Keratinocyte (primary cell): ENCODE results near the gene RSKR. TPM values are rescaled to one million over a fixed set of nuclear protein-coding genes. Genes with fewer than 3 reads are reported as not detected.

Experiments
- DNase-seq: peaks from one replicate; pipeline ENCODE4 v3.0.0-alpha.2; 2011; ENCODE audit warnings: low read depth, missing footprints, low spot score
- FAIRE-seq: peaks from 2 replicates; lab custom pipeline; 2011; peaks lifted over from hg19 to GRCh38; lab: Jason Lieb, UNC
- H2AFZ ChIP-seq: 2 replicates; pipeline ENCODE4 v1.6.0; 2012; ENCODE audit warnings: low read length, control low read depth, inconsistent platforms; ENCODE audit not compliant: control insufficient read depth
- H3K27ac ChIP-seq: 2 replicates; pipeline ENCODE4 v1.5.1; 2011; ENCODE audit warnings: low read length; ENCODE audit not compliant: control insufficient read depth, insufficient read depth
- H3K27me3 ChIP-seq: 3 replicates; pipeline ENCODE4 v1.6.0; 2011; ENCODE audit warnings: low read length; ENCODE audit not compliant: control insufficient read depth, insufficient read depth; ENCODE audit errors: extremely low read depth
- H3K36me3 ChIP-seq, 2 experiments: 2 replicates in 1 of 2; 3 replicates in 1 of 2; pipeline ENCODE4 v1.5.1; 2011; ENCODE audit warnings: low read length in 2 of 2, mild to moderate bottlenecking in 1 of 2; ENCODE audit not compliant: control insufficient read depth in 2 of 2, insufficient read depth in 2 of 2; ENCODE audit errors: extremely low read depth in 1 of 2
- H3K4me1 ChIP-seq: 3 replicates; pipeline ENCODE4 v1.5.1; 2011; ENCODE audit warnings: low read length; ENCODE audit not compliant: control insufficient read depth, insufficient read depth; ENCODE audit errors: extremely low read depth
- H3K4me2 ChIP-seq: 3 replicates; pipeline ENCODE4 v1.6.0; 2011; ENCODE audit warnings: low read depth, low read length; ENCODE audit not compliant: control insufficient read depth, insufficient read depth; ENCODE audit errors: extremely low read depth
- H3K4me3 ChIP-seq, 3 experiments: fragments of 200-600 bp in 1 of 3; sonication (generic) in 1 of 3; 2 replicates in 2 of 3; 3 replicates in 1 of 3; pipeline ENCODE4 v1.5.1; 2011 to 2016; ENCODE audit warnings: low read length in 3 of 3, mild to moderate bottlenecking in 3 of 3, control low read depth in 2 of 3, inconsistent platforms in 1 of 3, low read depth in 1 of 3, mixed read lengths in 1 of 3, mixed run types in 1 of 3, moderate library complexity in 1 of 3; ENCODE audit not compliant: control insufficient read depth in 2 of 3, insufficient read depth in 2 of 3; ENCODE audit errors: extremely low read depth in 1 of 3
- H3K79me2 ChIP-seq: 2 replicates; pipeline ENCODE4 v1.6.0; 2012; ENCODE audit warnings: low read length; ENCODE audit not compliant: control insufficient read depth, insufficient read depth
- H3K9ac ChIP-seq: 3 replicates; pipeline ENCODE4 v1.6.0; 2011; ENCODE audit warnings: low read length; ENCODE audit not compliant: control insufficient read depth, insufficient read depth; ENCODE audit errors: extremely low read depth
- H3K9me1 ChIP-seq: 3 replicates; pipeline ENCODE4 v1.6.0; 2011; ENCODE audit warnings: low read length; ENCODE audit not compliant: control insufficient read depth, insufficient read depth; ENCODE audit errors: extremely low read depth
- H3K9me3 ChIP-seq: 2 replicates; pipeline ENCODE4 v1.5.1; 2012; ENCODE audit warnings: low read depth, low read length; ENCODE audit not compliant: control insufficient read depth
- H4K20me1 ChIP-seq: 3 replicates; pipeline ENCODE4 v1.6.0; 2011; ENCODE audit warnings: low read length; ENCODE audit not compliant: control insufficient read depth, insufficient read depth; ENCODE audit errors: extremely low read depth
- CTCF ChIP-seq, 3 experiments: IDR thresholded peaks in 1 of 3; conservative IDR thresholded peaks in 1 of 3; optimal IDR thresholded peaks in 1 of 3; 2 replicates in 2 of 3; 3 replicates in 1 of 3; pipeline versions ENCODE3 to v1.5.1; 2011; ENCODE audit warnings: low read length in 3 of 3, mild to moderate bottlenecking in 3 of 3, moderate library complexity in 2 of 3, control low read depth in 1 of 3, inconsistent platforms in 1 of 3; ENCODE audit not compliant: insufficient read depth in 2 of 3; ENCODE audit errors: extremely low read depth in 1 of 3
- EZH2 ChIP-seq: IDR thresholded peaks from one replicate; pipeline ENCODE4 v1.6.1; 2012; ENCODE audit warnings: inconsistent platforms, mild to moderate bottlenecking, low read length, moderate library complexity
- dilution Hi-C: fragments of 300-500 bp; cut with MboI; formaldehyde crosslinking; loops from one replicate; pipeline ENCODE4 v1.7.0; 2020; ENCODE audit warnings: low sequenced_read_pairs; ENCODE audit not compliant: extremely low pct_ligation_motif_present
- polyA plus RNA-seq, 5 experiments: library from polyadenylated mRNA; depleted of rRNA in 3 of 5; stranded (reverse) in 3 of 5; stranded (forward) in 1 of 5; unstranded in 1 of 5; fragments of >200 nt; gene quantifications; 1 replicate in 1 of 5; 2 replicates in 3 of 5; 3 replicates in 1 of 5; pipeline versions ENCODE4 v1.2.1 to v1.2.3, GENCODE V29; 2011 to 2012; ENCODE audit warnings: missing spikeins in 2 of 5, low read depth in 1 of 5, low replicate concordance in 1 of 5

RSKR gene
- polyA plus RNA-seq, 1 donor (not counting 4 experiments of a cell fraction or from before 2014, with no cell fraction given): 6.6 TPM

- no peaks in the 10 kb centered on the region for H3K9me1 ChIP-seq
- peak; percentile 46 for DNase-seq
- H2AFZ ChIP-seq: peak overlapping the region; percentile 79
- H3K79me2 ChIP-seq: peaks cover 6% of the 10 kb centered on the region
- H3K4me1 ChIP-seq: peaks cover 18% of the 10 kb centered on the region
- dilution Hi-C loops: no loop called here
- no peaks in the 10 kb centered on the region for H3K27me3 ChIP-seq
- FAIRE-seq: no peak
- H4K20me1 ChIP-seq: no peaks in the 10 kb centered on the region
- H3K27ac ChIP-seq: peak overlapping the region; percentile 95
- peak overlapping the region; percentile 64 to 89 (median 89) for H3K4me3 ChIP-seq
- peak overlapping the region; percentile 74 for H3K4me2 ChIP-seq
- TF ChIP-seq EZH2 (no peak), CTCF (optimal IDR thresholded peaks at IDR 0.05 in 1 of 3, IDR thresholded peaks at IDR 0.05 in 1 of 3, conservative IDR thresholded peaks at IDR 0.05 in 1 of 3; ENCODE audit: extremely low read depth in 1 of 3, insufficient read depth in 2 of 3, low read length in 3 of 3) (no peak)
- no peaks in the 10 kb centered on the region for H3K9me3 ChIP-seq
- no peaks in the 10 kb centered on the region for H3K36me3 ChIP-seq
- H3K9ac ChIP-seq: peak overlapping the region; percentile 93
Measured at GRCh38 chr17:28599311-28600184, 14.4 kb downstream of the RSKR start.

GRCh38 chr17:28598799-28599310 is 15.1 kb downstream of the RSKR start, which contains the start of gene SPAG5:
Gene SPAG5 (minus strand): TSS chr17:28599025. CDS start chr17:28598946, 79 bp downstream.
- peaks cover 18% of the 10 kb centered on the region for H3K4me1 ChIP-seq
- H3K9me3 ChIP-seq: no peaks in the 10 kb centered on the region
- no peaks in the 10 kb centered on the region for H3K36me3 ChIP-seq
- DNase-seq (peak; percentile 59), FAIRE-seq (no peak)
- no peaks in the 10 kb centered on the region for H4K20me1 ChIP-seq
- peak within 1 kb of the TSS; percentile 64 to 89 (median 89) for H3K4me3 ChIP-seq
- H3K9ac ChIP-seq: peak within 1 kb of the TSS; percentile 93
- H3K27ac ChIP-seq: peak within 1 kb of the TSS; percentile 95
- TF ChIP-seq CTCF (optimal IDR thresholded peaks at IDR 0.05 in 1 of 3, IDR thresholded peaks at IDR 0.05 in 1 of 3, conservative IDR thresholded peaks at IDR 0.05 in 1 of 3; ENCODE audit: extremely low read depth in 1 of 3, insufficient read depth in 2 of 3, low read length in 3 of 3): no peak
- TF ChIP-seq EZH2: no peak
- H3K4me2 ChIP-seq: peak within 1 kb of the TSS; percentile 74
- no peaks in the 10 kb centered on the region for H3K9me1 ChIP-seq
- H3K27me3 ChIP-seq: no peaks in the 10 kb centered on the region
- peaks cover 6% of the 10 kb centered on the region for H3K79me2 ChIP-seq
- H2AFZ ChIP-seq: peak within 1 kb of the TSS; percentile 86
- dilution Hi-C loops: no loop called here
